Brain microvascular endothelial cell (primary cell): ENCODE measurements around the gene MSANTD1.

Source experiments
- DNase-seq: peaks from one replicate; pipeline ENCODE4 v3.0.0-alpha.2; 2020
- H3K27ac ChIP-seq: fragments of 250-450 bp; sonication (Bioruptor Pico); 2 replicates; pipeline ENCODE4 v1.5.1; 2020; ENCODE audit warnings: mild to moderate bottlenecking, moderate library complexity
- H3K27me3 ChIP-seq: fragments of 250-450 bp; sonication (Bioruptor Pico); replicated peaks from 2 replicates; pipeline ENCODE4 v1.5.1; 2020; ENCODE audit warnings: mild to moderate bottlenecking
- H3K36me3 ChIP-seq: fragments of 250-450 bp; sonication (Bioruptor Pico); replicated peaks from 2 replicates; pipeline ENCODE4 v1.5.1; 2020; ENCODE audit warnings: mild to moderate bottlenecking
- H3K4me3 ChIP-seq: 2 replicates; pipeline ENCODE4 v1.5.1; 2011; ENCODE audit warnings: low read depth, mild to moderate bottlenecking, control low read depth, low read length, moderate library complexity
- CTCF ChIP-seq: IDR thresholded peaks from 2 replicates; pipeline ENCODE4 v1.5.1; 2011; ENCODE audit warnings: low read depth, mild to moderate bottlenecking, moderate library complexity, low read length, control low read depth, inconsistent platforms; ENCODE audit errors: missing control alignments
- in situ Hi-C: cut with HindIII; loops from 2 replicates; pipeline ENCODE4 v1.10.0; 2017; ENCODE audit warnings: low sequenced_read_pairs, low pct_ligation_motif_present

MSANTD1 gene

DNA sequence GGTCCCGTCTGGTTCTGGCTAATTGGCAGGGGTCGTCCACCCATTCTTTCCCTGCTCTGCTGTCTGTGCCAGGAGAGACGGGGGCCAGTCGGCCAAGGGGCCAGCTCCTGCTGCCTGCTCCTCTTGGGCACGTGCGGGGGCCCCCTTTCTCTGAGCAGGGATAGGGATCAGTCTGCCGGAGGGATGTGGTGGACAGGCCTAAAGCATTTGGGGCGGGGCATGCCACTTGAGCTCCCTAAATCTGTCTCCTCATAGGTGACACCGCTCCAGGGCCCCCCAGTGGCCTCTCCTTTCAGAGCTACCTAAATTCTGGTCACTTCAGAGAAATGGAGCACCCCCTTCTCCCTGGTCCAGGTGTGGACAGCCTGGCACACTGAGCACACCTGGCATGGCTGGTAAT lies 4.2 kb upstream of the MSANTD1 start:
- DNase-seq, result no peak
- no peak overlapping the region for H3K4me3 ChIP-seq
- H3K27me3 ChIP-seq, result no peaks in the 10 kb centered on the region
- H3K27ac ChIP-seq, result no peak overlapping the region
- in situ Hi-C loops, result no loop called here
- H3K36me3 ChIP-seq, result peaks cover 13% of the 10 kb centered on the region
- TF ChIP-seq CTCF, result no peak

- in situ Hi-C loops, result no loop called here
- peaks cover 7% of the 10 kb centered on the region for H3K36me3 ChIP-seq
These were observed 3.3 kb upstream of the MSANTD1 start for GRCh38 chr4:3245676-3246075.

DNA sequence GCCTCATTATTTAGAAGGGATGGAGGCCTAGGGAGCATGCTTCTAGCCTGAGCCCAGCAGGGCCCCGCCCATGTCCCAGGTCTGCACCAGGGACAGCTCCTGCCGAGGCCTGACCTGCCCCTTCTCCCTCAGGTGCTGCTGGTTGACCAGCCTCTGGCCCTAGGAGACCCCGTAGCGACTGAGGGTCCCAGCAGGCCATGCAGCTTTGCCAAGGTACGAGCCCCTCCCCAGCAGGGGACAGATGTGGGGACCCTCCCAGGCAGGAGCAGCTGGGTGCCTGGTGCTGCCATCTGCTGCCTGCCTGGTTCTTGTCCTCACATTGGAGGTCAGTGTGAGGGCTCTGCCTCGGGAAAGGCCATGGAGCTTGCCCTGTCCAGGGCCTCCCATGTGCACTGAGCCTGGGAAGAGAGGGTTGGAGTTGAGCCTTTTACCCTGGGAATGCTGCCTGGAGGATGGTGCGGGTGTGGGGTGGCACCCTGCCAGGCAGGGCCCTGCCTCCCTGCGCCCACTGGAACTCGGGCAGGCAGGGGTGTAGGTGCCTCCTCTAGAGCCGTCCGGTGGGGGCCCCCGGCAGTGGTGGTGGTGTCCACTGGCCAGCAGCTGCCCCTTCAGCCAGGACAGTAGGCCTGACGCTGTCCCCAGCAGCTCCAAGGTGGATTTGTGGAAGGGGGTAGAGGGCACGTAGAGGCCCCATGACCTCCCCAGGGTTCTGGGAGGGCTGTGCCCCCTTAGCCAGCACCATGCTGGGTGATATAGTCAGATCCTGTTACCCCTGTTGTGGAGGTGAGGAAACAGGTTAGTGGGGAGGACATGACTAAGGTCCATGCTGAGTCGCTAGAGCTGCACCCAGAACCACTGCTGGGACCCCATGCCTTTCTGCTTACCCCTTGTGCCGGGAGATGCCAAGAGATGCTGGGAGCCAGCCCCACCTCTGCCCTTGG lies 2.2 kb upstream of the MSANTD1 start:
- no peak overlapping the region for H3K27ac ChIP-seq
- no peak for DNase-seq
- in situ Hi-C loops, result no loop called here
- TF ChIP-seq CTCF, result peak; percentile 19
- no peaks in the 10 kb centered on the region for H3K27me3 ChIP-seq
- no peaks in the 10 kb centered on the region for H3K36me3 ChIP-seq
- H3K4me3 ChIP-seq, result no peak overlapping the region

More at GRCh38 chr4:3245676-3246075, 3.3 kb upstream of the MSANTD1 start:
- Histone ChIP-seq H3K27me3 (no peaks in the 10 kb centered on the region), H3K27ac (no peak overlapping the region), H3K4me3 (no peak overlapping the region)
- no peak for TF ChIP-seq CTCF
- no peak for DNase-seq

DNA sequence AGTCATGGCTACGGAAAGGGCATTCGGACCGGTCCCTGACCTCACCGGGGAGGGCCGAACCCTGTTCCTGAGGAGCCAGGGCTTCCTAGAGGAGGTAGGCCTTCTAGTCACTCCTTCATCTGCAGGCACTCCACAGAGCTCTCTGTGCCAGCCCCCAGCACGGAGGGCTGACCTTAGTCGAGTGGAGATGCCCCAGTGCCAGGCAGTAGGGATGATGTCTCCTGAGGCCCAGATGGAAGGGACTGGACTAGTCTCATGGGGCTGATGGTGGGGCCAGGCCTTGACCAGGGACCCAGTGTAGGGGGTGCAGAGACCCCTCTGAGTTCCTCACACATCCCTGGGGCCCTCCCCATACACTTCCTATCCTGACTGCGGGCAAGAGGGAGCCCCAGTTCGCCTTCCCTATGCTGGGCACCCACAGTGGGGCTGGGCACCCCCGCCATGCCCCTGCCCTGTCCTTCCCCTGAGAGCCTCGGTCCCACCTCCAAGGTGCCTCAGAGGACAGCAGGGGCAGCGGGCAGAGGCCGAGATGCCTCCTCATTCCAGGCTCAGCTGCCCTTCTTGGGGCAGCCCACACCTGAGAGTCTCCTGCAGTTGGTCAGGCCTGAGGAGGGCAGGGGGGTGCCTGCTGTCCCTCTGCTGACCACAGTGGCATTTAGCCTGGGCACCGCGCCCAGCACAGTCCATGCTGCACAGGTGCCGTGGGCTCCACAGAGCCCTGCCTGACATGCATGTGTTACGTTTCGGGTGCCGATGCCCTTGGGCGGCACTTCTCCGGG lies 1.4 kb upstream of the MSANTD1 start:
- Histone ChIP-seq H3K4me3 (no peak overlapping the region), H3K27ac (no peak overlapping the region), H3K27me3 (no peaks in the 10 kb centered on the region), H3K36me3 (no peaks in the 10 kb centered on the region)
- DNase-seq, result no peak
- no peak for TF ChIP-seq CTCF
- in situ Hi-C loops, result no loop called here

GRCh38 chr4:3248178-3248480 lies 830 bp upstream of the MSANTD1 start:
- Histone ChIP-seq H3K4me3 (no peak overlapping the region), H3K27ac (no peak overlapping the region), H3K27me3 (no peaks in the 10 kb centered on the region), H3K36me3 (no peaks in the 10 kb centered on the region)
- in situ Hi-C loops, result no loop called here
- no peak for DNase-seq
- no peak for TF ChIP-seq CTCF
